K562 (cell line): ENCODE data around the gene PIGN. TPM values are rescaled to one million over a fixed set of nuclear protein-coding genes. Genes with fewer than 3 reads are reported as not detected.

Experiments
- ATAC-seq: fragments of 200-7000 bp; cut with Tn5 transposase; 3 replicates; pipeline ENCODE4 v1.9.1; 2020; ENCODE audit warnings: moderate library complexity
- BruUV-seq: library from RNA; stranded (reverse); fragments of 400-500 nt; replicated peaks from 2 replicates; lab custom pipeline; 2021; lab: Mats Ljungman, UMichigan
- CTCF ChIA-PET: fragments of 300-600 bp; formaldehyde crosslinking; extraction: SDS; loops from one replicate; lab custom pipeline; 2021; ENCODE audit warnings: low intra/inter-chr PET ratio; lab: Yijun Ruan, JAX
- POLR2A ChIA-PET: fragments of 300-600, 350-650 bp; sonication (Branson Sonifier 250); formaldehyde crosslinking; extraction: SDS; loops from one replicate; lab custom pipeline; 2021; ENCODE audit warnings: antibody characterized with exemption, inconsistent platforms; lab: Yijun Ruan, JAX
- DNase-seq, 4 experiments: peaks; one replicate each; pipeline versions ENCODE4 v3.0.0 to v3.0.0-alpha.2; 2011 to 2018; ENCODE audit warnings: low spot score in 3 of 4, mixed read lengths in 3 of 4; ENCODE audit errors: extremely low read depth in 1 of 4
- FAIRE-seq: peaks from 2 replicates; lab custom pipeline; 2011; peaks lifted over from hg19 to GRCh38; lab: Jason Lieb, UNC
- H2AFZ ChIP-seq: 2 replicates; pipeline ENCODE4 v1.6.0; 2011; ENCODE audit warnings: low read depth, low read length, control low read depth, inconsistent platforms
- H3K27ac ChIP-seq: fragments of 200-600 bp; 3 replicates; pipeline ENCODE4 v1.8.0; 2011; ENCODE audit warnings: low read depth, mild to moderate bottlenecking, control low read depth, inconsistent platforms, low read length, moderate library complexity, mixed read lengths; ENCODE audit errors: extremely low read depth
- H3K27me3 ChIP-seq, 2 experiments: fragments of 300-600 bp in 1 of 2; 2 replicates in 1 of 2; 3 replicates in 1 of 2; pipeline versions ENCODE4 v1.6.0 to v1.8.0; 2011; ENCODE audit warnings: inconsistent platforms in 2 of 2, low read length in 2 of 2, mild to moderate bottlenecking in 1 of 2, mixed read lengths in 1 of 2, moderate library complexity in 1 of 2; ENCODE audit not compliant: control insufficient read depth in 2 of 2, insufficient read depth in 2 of 2
- H3K36me3 ChIP-seq: fragments of 300-600 bp; 3 replicates; pipeline ENCODE4 v1.8.0; 2011; ENCODE audit warnings: mild to moderate bottlenecking, low read length, inconsistent platforms; ENCODE audit not compliant: control insufficient read depth, insufficient read depth
- H3K4me1 ChIP-seq, 2 experiments: fragments of 200-600 bp in 1 of 2; replicated peaks in 1 of 2; 2 replicates in 1 of 2; 3 replicates in 1 of 2; pipeline versions ENCODE4 v1.5.1 to v1.8.0; 2011; ENCODE audit warnings: inconsistent platforms in 2 of 2, low read length in 2 of 2, mild to moderate bottlenecking in 1 of 2, mixed read lengths in 1 of 2, moderate library complexity in 1 of 2; ENCODE audit not compliant: control insufficient read depth in 2 of 2, insufficient read depth in 2 of 2
- H3K4me2 ChIP-seq: 2 replicates; pipeline ENCODE4 v1.6.1; 2011; ENCODE audit warnings: low read length, control low read depth, inconsistent platforms, mixed read lengths; ENCODE audit not compliant: insufficient read depth
- H3K4me3 ChIP-seq: fragments of 200-600 bp; sonication (generic), shearing (Covaris generic); 2 replicates; pipeline ENCODE4 v1.5.1; 2016; ENCODE audit warnings: control low read depth, inconsistent platforms
- H3K79me2 ChIP-seq: fragments of 200-600 bp; 3 replicates; pipeline ENCODE4 v1.8.0; 2011; ENCODE audit warnings: low read length, inconsistent platforms; ENCODE audit not compliant: control insufficient read depth, insufficient read depth
- H3K9ac ChIP-seq, 2 experiments: 2 replicates each; pipeline versions ENCODE4 v1.6.0 to v1.6.1; 2011; ENCODE audit warnings: low read depth in 2 of 2, low read length in 2 of 2, control low read depth in 1 of 2, inconsistent platforms in 1 of 2, mild to moderate bottlenecking in 1 of 2, mixed read lengths in 1 of 2; ENCODE audit not compliant: insufficient read depth in 1 of 2
- H3K9me1 ChIP-seq: one replicate; pipeline ENCODE4 v1.6.0; 2011; ENCODE audit warnings: inconsistent platforms, mild to moderate bottlenecking, low read length, moderate library complexity; ENCODE audit not compliant: control insufficient read depth, insufficient read depth
- H3K9me3 ChIP-seq: replicated peaks from 2 replicates; pipeline ENCODE4 v1.5.1; 2011; ENCODE audit warnings: low read depth, low read length, inconsistent platforms; ENCODE audit not compliant: control insufficient read depth, insufficient read depth
- H4K20me1 ChIP-seq: replicated peaks from 2 replicates; pipeline ENCODE4 v1.6.1; 2011; ENCODE audit warnings: low read length, inconsistent platforms, mixed read lengths; ENCODE audit not compliant: control insufficient read depth, insufficient read depth
- ARHGAP35 ChIP-seq: fragments of 450-650 bp; IDR thresholded peaks from 2 replicates; pipeline ENCODE4 v1.6.1; 2018; ENCODE audit not compliant: partially characterized antibody
- CHD4 ChIP-seq: fragments of 200-600 bp; sonication (generic); IDR thresholded peaks from 3 replicates; pipeline ENCODE4 v1.6.1; 2012; ENCODE audit warnings: low read depth, mild to moderate bottlenecking, mixed read lengths, low read length, inconsistent platforms; ENCODE audit not compliant: insufficient read depth, insufficient replicate concordance, poor library complexity, severe bottlenecking
- ELF2 ChIP-seq: fragments of 250-450 bp; sonication (Bioruptor Pico); IDR thresholded peaks from 2 replicates; pipeline ENCODE4 v1.5.0; 2021; ENCODE audit warnings: mild to moderate bottlenecking
- GABPB1 ChIP-seq: sonication (generic); formaldehyde crosslinking; IDR thresholded peaks from 2 replicates; pipeline ENCODE4 v1.8.0; 2022; ENCODE audit warnings: mild to moderate bottlenecking, missing genetic modification reagents
- OTX1 ChIP-seq: fragments of 450-650 bp; formaldehyde crosslinking; IDR thresholded peaks from 2 replicates; pipeline ENCODE4 v1.4.0; 2022; ENCODE audit warnings: mild to moderate bottlenecking
- RBM17 ChIP-seq: fragments of 200-400 bp; formaldehyde crosslinking; IDR thresholded peaks from 2 replicates; pipeline ENCODE4 v1.6.1; 2017; ENCODE audit warnings: low read depth, mild to moderate bottlenecking, low read length, borderline replicate concordance
- RBM22 ChIP-seq: fragments of 200-400 bp; formaldehyde crosslinking; IDR thresholded peaks from 2 replicates; pipeline ENCODE4 v1.6.1; 2018; ENCODE audit warnings: low read length, low read depth; ENCODE audit not compliant: poor library complexity, severe bottlenecking
- TCFL5 ChIP-seq: fragments of 250-450 bp; sonication (Bioruptor Pico); conservative IDR thresholded peaks from 2 replicates; pipeline ENCODE4 v1.6.1; 2021; ENCODE audit warnings: mild to moderate bottlenecking, moderate library complexity, matching md5 sums
- ZBTB8A ChIP-seq: fragments of 450-650 bp; IDR thresholded peaks from 2 replicates; pipeline ENCODE4 v1.6.1; 2018; ENCODE audit warnings: mild to moderate bottlenecking, moderate library complexity; ENCODE audit not compliant: partially characterized antibody
- ZNF124 ChIP-seq: sonication (generic); formaldehyde crosslinking; IDR thresholded peaks from 2 replicates; pipeline ENCODE4 v1.8.1; 2022; ENCODE audit warnings: missing genetic modification reagents
- WGBS: fragments of 100-300 bp; shearing (Covaris generic); methylation state at CpG from one replicate; pipeline ENCODE4 v1.1.6; 2016; ENCODE audit warnings: low coverage, mixed read lengths; ENCODE audit not compliant: insufficient coverage; ENCODE audit errors: missing lambda C conversion rate; 5-methylcytosine and 5-hydroxymethylcytosine counted together
- in situ Hi-C: fragments of 300-500 bp; cut with MboI; formaldehyde crosslinking; loops from 4 replicates; pipeline ENCODE4 v1.15.0; 2018; ENCODE audit warnings: inconsistent platforms, mixed read lengths
- intact Hi-C: fragments of 100-400 bp; cut with micrococcal nuclease; formaldehyde crosslinking; loops from 2 replicates; pipeline ENCODE4 v1.14.2; 2022
- polyA plus RNA-seq, 8 experiments: library from polyadenylated mRNA; depleted of rRNA in 4 of 8; stranded (reverse) in 5 of 8; unstranded in 3 of 8; fragments of >200 nt; fragmentation: Nextera tagmentation in 2 of 8; fragmentation: Illumina TruSeq in 1 of 8; extraction: Ambion mirVana in 2 of 8; extraction: Trizol in 1 of 8; gene quantifications; 2 replicates each; pipeline versions ENCODE4 v1.2.1 to v1.2.3, GENCODE V29; 2011 to 2014; ENCODE audit warnings: inconsistent platforms in 1 of 8, missing spikeins in 1 of 8
- total RNA-seq, 7 experiments: library from RNA; depleted of rRNA in 6 of 7; stranded (reverse); fragments of >200 nt in 6 of 7; fragmentation: Illumina TruSeq in 2 of 7; extraction: Trizol in 2 of 7; gene quantifications; 2 replicates each; pipeline versions ENCODE4 v1.2.1 to v1.2.3, GENCODE V29; 2011 to 2021; ENCODE audit warnings: low replicate concordance in 1 of 7
- TF ChIP-seq, protein P1 (sequence below): fragments of 250-450 bp; sonication (Bioruptor Pico); IDR thresholded peaks from 2 replicates; pipeline ENCODE4 v1.6.1; 2021; ENCODE audit warnings: mild to moderate bottlenecking
- TF ChIP-seq, protein P2 (sequence below): sonication (generic); formaldehyde crosslinking; IDR thresholded peaks from 2 replicates; pipeline ENCODE4 v1.8.1; 2023; ENCODE audit warnings: mild to moderate bottlenecking, missing genetic modification reagents, moderate library complexity
- TF ChIP-seq, protein P3 (sequence below): sonication (generic); formaldehyde crosslinking; IDR thresholded peaks from 2 replicates; pipeline ENCODE4 v1.8.0; 2022; ENCODE audit warnings: missing genetic modification reagents, mild to moderate bottlenecking, borderline replicate concordance
- TF ChIP-seq, protein P4 (sequence below), 2 experiments: fragments of 450-650 bp; conservative IDR thresholded peaks; 2 replicates each; pipeline ENCODE4 v1.6.1; 2017; ENCODE audit warnings: mild to moderate bottlenecking in 2 of 2, moderate library complexity in 2 of 2
- TF ChIP-seq, protein P5 (sequence below): fragments of 450-650 bp; IDR thresholded peaks from 2 replicates; pipeline ENCODE4 v1.6.1; 2017; ENCODE audit warnings: mild to moderate bottlenecking, moderate library complexity
- TF ChIP-seq, protein P6 (sequence below), 2 experiments: fragments of 250-450 bp in 1 of 2; fragments of 450-650 bp in 1 of 2; sonication (Bioruptor Pico) in 1 of 2; IDR thresholded peaks; 2 replicates each; pipeline versions ENCODE4 v1.6.1 to v1.8.0; 2016 to 2021; ENCODE audit warnings: mild to moderate bottlenecking in 2 of 2, moderate library complexity in 2 of 2, missing compliant biosample characterization in 1 of 2, missing genetic modification characterization in 1 of 2

Gene PIGN
- total and polyA plus RNA-seq, 9 of the 15 experiments (the other 6 are each of a cell fraction or from before 2014, with no cell fraction given), result 9.9 to 25.6 (median 17.3) TPM

DNA sequence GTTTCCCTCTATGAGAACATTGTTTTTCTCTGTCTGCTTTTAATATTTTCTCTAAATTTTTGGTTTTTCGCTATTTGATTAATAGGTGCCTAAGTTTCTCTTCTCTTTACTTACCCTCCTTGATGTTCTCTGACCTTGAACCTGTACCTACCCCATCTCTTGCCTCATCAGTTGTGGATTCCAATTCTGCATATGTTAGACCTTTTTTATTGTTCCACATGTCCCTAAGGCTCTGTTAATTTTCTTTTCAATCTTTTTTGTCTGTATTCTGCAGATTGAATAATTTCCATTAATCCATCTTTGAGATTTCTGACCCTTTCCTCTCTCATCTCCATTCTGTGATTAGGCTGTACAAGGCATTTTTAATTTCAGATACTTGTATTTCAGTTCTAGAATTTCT, 23.3 kb upstream of the PIGN start:
- H3K36me3 ChIP-seq, result peaks cover 10% of the 10 kb centered on the region; the same call in 1 of the 3 replicates
- DNase-seq (no peak), FAIRE-seq (no peak), ATAC-seq (no peak)
- TF ChIP-seq ELF2 (CRISPR knock-in tag) (no peak), ZNF124 (CRISPR knock-in tag) (no peak), OTX1 (CRISPR knock-in tag) (no peak), CHD4 (no peak), GABPB1 (CRISPR knock-in tag) (no peak), RBM22 (no peak), ARHGAP35 (no peak), RBM17 (no peak), ZBTB8A (no peak), TCFL5 (CRISPR knock-in tag) (no peak)
- TF ChIP-seq, protein P1, sequence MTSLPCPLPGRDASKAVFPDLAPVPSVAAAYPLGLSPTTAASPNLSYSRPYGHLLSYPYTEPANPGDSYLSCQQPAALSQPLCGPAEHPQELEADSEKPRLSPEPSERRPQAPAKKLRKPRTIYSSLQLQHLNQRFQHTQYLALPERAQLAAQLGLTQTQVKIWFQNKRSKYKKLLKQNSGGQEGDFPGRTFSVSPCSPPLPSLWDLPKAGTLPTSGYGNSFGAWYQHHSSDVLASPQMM (CRISPR knock-in tag), result no peak
- TF ChIP-seq, protein P2, sequence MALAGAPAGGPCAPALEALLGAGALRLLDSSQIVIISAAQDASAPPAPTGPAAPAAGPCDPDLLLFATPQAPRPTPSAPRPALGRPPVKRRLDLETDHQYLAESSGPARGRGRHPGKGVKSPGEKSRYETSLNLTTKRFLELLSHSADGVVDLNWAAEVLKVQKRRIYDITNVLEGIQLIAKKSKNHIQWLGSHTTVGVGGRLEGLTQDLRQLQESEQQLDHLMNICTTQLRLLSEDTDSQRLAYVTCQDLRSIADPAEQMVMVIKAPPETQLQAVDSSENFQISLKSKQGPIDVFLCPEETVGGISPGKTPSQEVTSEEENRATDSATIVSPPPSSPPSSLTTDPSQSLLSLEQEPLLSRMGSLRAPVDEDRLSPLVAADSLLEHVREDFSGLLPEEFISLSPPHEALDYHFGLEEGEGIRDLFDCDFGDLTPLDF, result no peak
- TF ChIP-seq, protein P3, sequence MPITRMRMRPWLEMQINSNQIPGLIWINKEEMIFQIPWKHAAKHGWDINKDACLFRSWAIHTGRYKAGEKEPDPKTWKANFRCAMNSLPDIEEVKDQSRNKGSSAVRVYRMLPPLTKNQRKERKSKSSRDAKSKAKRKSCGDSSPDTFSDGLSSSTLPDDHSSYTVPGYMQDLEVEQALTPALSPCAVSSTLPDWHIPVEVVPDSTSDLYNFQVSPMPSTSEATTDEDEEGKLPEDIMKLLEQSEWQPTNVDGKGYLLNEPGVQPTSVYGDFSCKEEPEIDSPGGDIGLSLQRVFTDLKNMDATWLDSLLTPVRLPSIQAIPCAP (CRISPR knock-in tag), result no peak
- TF ChIP-seq, protein P4, sequence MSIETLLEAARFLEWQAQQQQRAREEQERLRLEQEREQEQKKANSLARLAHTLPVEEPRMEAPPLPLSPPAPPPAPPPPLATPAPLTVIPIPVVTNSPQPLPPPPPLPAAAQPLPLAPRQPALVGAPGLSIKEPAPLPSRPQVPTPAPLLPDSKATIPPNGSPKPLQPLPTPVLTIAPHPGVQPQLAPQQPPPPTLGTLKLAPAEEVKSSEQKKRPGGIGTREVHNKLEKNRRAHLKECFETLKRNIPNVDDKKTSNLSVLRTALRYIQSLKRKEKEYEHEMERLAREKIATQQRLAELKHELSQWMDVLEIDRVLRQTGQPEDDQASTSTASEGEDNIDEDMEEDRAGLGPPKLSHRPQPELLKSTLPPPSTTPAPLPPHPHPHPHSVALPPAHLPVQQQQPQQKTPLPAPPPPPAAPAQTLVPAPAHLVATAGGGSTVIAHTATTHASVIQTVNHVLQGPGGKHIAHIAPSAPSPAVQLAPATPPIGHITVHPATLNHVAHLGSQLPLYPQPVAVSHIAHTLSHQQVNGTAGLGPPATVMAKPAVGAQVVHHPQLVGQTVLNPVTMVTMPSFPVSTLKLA (conservative IDR thresholded peaks at IDR 0.05), result no peak
- TF ChIP-seq, protein P5, sequence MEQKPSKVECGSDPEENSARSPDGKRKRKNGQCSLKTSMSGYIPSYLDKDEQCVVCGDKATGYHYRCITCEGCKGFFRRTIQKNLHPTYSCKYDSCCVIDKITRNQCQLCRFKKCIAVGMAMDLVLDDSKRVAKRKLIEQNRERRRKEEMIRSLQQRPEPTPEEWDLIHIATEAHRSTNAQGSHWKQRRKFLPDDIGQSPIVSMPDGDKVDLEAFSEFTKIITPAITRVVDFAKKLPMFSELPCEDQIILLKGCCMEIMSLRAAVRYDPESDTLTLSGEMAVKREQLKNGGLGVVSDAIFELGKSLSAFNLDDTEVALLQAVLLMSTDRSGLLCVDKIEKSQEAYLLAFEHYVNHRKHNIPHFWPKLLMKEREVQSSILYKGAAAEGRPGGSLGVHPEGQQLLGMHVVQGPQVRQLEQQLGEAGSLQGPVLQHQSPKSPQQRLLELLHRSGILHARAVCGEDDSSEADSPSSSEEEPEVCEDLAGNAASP, result no peak
- TF ChIP-seq, protein P6, sequence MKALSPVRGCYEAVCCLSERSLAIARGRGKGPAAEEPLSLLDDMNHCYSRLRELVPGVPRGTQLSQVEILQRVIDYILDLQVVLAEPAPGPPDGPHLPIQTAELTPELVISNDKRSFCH (CRISPR knock-in tag; IDR thresholded peaks at IDR 0.05), result no peak
- TF ChIP-seq, protein P6 (tag; IDR thresholded peaks at IDR 0.05), result no peak
- no peaks in the 10 kb centered on the region for H3K9me1 ChIP-seq
- no peak overlapping the region for H3K4me3 ChIP-seq
- H3K27ac ChIP-seq, result no peak overlapping the region
- H3K9me3 ChIP-seq, result no peaks in the 10 kb centered on the region
- H4K20me1 ChIP-seq, result no peaks in the 10 kb centered on the region
- CTCF ChIA-PET, result no interaction called here
- 100% methylated on average over 1 of the region's 1 CpG for WGBS
- no peak overlapping the region for H3K9ac ChIP-seq
- POLR2A ChIA-PET, result no interaction called here
- intact Hi-C loops (no loop called here), in situ Hi-C loops (no loop called here)
- BruUV-seq, result no TSS peak
- H3K27me3 ChIP-seq, result no peaks in the 10 kb centered on the region
- H2AFZ ChIP-seq, result no peak overlapping the region
- H3K4me1 ChIP-seq, result peaks cover 0 to 4% of the 10 kb centered on the region in 2 experiments; a peak in 2 of 5 replicates
- peaks cover 52% of the 10 kb centered on the region for H3K79me2 ChIP-seq
- H3K4me2 ChIP-seq, result no peak overlapping the region
